Kidney tubule cell (primary cell): ENCODE measurements around the gene FGF4.

Experiments used
- DNase-seq: peaks from one replicate; pipeline ENCODE4 v3.0.0-alpha.2; 2018; ENCODE audit warnings: low spot score

FGF4 gene, protein sequence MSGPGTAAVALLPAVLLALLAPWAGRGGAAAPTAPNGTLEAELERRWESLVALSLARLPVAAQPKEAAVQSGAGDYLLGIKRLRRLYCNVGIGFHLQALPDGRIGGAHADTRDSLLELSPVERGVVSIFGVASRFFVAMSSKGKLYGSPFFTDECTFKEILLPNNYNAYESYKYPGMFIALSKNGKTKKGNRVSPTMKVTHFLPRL

DNA sequence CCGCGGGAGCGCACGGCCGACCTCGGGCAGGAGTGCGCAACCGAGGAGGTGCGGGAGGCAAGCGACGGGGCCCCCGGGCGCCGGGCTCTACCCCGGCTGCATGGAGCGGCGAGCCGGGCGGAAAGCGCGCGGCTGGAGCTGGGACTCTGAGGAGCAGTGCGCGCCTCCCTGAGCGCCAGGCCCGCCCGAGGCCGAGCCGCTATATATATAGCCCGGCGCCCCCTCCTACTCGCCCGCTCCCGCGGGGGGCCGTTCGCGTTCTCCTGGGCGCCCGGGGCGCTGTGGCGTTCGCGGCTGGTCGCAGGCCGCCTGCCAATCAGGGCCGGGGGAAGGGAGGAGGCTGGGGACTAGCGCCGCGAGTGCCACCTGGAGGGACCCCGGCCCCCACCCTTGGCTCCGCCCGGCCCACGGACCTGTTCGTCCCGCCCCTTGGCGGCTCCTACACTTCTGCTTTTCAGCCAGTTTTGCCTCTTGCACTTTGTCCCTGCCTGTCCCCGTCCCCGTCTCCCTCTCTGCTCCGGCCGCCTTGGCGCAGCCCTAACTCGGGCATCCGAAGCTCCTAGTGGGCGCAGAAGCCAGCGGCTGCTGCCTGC is at the start of gene FGF4:
FGF4 (minus strand) TSS at position 179 of the 593 bp plus-strand sequence. CDS start 257 bp downstream, outside the sequence.
- no peak for DNase-seq

DNA sequence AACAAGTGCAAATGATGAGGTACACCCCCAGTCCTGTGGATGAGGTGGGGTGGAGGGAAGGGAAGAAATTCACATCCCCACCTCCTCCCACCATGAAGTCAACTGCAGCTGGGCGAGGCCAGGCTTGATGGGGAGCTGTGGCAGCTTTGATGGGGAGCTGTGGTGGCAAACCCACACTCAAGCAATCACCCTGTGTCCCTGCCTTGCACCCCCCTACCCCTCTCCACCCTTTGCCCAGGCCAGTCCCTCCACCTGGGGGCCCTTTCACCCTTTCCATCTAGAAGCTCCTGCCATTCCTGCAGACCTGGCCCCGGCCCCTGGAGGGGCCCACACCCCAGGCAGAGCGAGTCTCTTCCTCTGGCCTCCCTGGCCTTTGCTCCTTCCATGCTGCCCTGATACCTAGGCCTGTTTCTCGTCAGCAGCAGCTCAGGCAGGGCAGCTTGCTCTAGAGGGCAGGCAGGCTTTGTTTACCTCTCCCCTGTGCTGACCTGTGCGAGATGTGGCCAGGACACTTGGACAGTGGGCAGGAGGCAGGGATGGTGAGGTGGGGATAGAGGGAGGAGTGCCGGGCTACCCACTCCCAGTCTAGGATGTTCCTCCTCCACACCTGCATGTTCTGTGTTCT is 48.6 kb upstream of the FGF4 start:
- DNase-seq: no peak

DNA sequence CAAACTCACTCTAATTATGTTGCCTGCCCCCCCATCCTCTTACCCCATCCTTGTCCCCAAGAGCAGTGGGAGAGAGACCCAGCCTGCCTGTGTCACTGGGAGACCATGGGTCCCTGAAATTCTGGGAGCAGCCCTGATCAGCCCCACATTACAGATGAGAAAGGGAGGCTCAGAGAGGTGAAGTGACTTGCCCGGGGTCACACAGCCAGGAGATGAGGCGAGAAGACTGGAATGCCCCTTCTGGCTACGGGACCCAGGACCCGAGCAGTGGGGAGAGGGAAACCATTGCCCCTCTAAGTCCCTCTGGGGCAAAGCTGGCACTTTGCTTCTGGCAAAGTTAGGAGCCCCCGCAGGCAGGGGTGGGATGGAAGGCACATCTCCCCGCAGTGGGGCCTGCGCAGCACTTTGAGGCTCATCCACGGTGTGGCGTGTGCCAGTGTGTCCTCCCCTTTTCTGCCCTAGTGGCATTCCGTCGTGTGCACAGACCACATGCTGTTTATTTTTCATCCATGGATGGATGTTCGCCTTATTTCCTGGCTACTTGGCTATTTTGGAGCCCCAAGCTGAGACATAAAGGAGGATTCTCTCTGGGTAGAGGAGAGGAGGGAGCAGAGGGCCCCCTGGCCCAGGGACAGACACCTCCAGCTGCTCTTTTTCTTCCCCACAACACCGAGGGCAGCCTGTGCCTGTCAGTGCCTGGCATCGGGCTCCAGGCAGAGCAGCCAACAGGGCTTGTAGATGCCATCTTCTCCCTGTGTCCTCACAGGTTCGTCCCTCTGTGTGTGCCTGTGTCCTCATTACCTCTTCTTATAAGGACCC is 47.7 kb upstream of the FGF4 start:
- no peak for DNase-seq

DNA sequence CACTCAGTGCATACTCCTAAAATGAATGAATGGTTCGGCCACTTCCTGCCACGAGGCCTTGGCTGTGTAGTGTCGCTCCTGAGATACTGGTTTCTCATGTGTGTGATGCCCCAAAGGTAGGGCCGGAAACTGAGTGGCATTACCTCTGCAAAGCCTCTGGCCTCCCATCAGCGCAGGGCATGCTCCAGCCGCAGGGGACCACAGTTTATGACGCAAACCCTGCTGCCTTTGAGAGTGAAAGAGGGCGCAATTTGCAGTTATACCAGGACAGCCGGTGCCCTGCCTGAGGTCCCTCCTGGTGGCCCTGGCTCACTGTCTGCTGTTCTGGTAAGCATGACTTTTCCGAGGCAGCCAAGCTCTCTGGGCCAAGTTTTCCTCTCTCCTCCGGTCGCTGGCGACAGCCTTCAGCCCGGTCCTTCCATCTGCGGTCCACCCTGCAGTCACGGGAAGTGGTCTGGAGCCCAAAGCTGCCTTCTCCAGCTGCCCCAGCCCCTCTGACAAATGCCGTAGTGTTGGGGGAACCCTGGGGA is 46.4 kb upstream of the FGF4 start:
- DNase-seq: no peak

DNA sequence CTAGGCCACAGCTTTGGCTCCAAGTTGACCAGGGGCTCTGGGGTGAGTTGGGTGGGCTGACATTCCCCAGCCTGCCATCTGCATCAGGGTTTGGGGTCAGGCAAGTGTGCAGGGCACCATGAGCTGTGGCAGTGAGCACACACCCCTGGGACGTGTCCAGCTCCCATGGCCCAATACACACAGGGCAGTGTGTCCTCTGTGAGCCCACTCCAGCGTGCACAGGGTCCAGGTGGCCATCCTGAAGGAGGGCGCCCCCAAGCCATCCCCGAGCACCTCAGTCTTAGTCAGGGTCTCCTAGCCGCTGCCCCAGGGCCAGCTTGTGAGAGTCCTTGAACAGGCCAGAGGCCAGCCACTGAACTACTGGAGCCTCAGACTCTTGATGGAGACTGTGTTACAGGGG is 45.3 kb upstream of the FGF4 start:
- no peak for DNase-seq

DNA sequence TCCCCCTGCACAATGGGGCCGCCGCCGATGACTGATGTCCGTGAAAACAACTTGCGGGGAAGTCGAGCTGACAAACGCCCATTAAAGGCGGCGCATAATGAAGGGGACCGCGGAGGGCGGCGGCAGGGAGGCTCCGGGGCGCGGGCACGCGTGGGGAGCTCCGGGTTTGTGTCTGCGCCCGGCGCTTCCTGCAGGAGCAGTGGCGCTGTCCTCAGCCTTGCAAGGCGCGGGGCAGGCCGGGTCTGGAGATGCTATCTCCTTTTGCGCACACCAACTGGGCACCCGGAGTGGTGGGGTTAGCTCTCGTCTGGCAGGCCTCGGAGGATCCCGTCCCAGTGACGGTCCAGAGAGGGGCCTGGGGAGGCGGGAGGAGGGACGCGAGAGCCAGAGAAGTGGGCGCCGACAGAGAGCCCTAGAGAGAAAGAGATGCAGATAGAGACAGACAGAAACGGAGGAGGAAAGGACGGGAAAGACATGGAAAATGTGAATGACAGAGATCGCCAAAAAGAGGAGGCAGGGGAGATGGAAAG is 44.5 kb upstream of the FGF4 start:
- no peak for DNase-seq

DNA sequence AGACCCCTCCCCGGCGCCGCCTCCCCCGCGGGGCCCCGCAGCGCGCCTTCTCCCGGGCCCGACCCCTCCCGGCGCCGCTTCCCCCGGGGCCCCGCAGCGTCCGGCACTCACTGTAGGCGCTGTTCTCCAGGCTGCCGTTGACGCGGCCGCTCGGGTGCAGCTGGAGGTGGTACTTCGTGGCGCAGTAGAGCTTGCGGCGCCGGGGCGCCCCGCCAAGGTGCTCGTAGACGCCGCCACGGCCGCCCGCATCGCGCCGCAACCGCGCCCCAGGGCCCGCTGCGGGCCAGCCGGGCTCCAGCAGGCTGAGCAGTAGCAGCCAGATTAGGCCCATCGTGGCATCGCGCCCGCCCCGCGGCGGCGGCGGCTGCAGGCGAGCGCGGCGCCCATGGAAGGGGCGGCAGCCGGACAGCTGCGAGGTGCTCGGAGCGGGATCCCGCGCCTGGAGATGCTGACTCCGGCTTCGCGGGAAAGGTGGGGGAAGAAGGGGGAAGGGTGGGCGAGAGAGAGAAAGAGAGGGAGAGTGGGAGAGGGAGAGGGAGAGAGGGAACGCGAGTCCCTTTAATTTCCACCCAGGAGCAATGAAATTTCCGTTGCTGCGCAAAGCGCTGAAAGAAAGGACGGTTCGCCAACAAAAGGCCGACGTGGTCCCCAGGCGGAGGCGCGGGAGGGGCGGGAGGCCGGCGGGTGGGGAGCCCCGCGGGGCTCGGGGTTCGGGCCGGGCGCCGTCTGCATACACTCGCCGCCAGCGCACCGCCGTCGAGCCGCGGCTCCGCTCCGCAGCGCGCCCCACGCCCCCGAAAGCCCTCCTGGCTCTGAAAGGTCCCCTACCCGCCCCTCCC is 43.7 kb upstream of the FGF4 start, which contains the start of gene FGF3:
FGF3 (minus strand) TSS at position 814 of the 839 bp plus-strand sequence; CDS start at position 331, 483 bp downstream.
- no peak for DNase-seq

DNA sequence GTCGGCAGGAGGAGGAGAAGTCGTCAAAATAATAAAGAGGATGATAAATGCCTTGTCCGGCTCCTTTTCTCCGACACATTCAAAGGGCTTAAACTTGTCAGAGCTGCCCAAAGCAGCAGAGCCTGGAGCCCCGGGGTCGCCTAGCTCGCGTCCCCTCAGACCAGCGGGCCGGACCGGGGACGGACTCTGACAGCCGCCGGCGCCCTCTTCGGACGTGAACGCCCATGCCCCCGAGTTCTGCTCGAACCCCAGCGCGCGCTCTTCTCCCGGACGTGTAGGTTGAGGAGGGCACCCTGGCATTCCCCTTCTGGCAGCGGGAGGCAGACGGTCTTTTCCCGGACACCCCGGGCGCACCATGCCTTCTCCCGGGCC is 43.1 kb upstream of the FGF4 start:
- DNase-seq: no peak

DNA sequence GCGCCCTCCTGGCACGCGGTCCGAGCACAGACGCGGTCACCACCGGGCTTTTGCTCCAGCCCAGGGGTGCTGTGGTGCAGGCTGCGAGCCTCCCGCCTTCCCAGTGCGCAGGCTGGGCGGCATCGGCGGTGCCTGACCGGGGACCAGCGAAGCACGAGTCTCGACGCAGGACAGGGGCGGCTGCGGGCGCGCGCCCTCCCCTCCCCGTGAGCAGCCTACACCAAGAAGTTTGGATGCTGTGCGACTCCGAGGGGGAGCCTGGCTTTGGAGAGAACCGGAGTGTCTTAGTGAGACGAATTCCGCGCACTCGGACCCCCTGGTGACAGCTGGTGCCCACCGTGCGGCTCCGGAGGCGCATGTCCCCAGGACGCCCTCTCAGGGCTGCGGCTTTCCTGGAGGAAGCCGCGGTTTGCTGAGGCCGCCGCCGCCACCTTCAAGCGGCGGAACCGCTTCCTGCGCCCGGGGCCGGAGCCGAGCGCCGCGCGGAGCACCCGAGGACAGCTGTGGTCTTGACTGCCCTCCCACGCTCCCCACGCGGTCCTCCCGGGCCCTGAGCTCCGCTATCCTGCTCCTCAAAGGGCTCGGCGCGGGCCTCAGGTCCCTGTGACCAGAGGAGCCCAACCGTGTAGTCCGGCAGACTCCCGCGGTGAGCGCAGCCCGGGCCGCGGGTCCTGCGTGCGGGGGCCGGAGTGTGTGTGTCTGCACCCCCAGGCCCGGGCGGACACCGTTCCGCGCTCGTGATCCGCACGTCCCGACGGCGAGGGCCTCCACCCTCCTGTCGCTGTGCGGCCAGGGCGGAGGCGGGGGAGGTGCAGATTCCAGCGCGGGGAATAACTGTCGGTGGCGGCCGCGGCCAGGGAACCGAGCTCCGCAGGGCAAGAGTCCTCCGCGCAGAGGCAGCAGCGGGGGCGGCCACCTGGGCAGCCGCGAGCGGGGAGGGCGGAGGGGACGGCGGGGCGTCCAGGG is 42.4 kb upstream of the FGF4 start:
- no peak for DNase-seq

DNA sequence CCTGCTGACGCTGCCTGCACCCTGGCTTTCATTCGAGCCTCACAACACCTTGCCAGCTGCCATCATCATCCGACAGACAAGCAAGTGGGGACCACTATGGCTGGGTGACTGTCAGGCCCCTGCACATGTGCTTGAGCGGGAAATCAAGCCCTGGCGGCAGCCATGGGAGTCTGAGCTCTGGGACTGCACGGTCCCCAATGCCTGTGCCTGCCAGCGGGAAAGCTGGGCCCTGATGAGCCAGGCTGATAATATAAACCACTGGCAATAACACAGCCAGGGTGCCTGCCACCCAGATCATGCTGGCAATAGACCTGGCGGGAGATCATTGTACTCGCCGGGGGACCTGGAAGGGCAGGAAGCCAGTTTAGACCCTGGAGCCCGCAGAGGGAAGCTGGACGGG is 41.5 kb upstream of the FGF4 start:
- DNase-seq: no peak

DNA sequence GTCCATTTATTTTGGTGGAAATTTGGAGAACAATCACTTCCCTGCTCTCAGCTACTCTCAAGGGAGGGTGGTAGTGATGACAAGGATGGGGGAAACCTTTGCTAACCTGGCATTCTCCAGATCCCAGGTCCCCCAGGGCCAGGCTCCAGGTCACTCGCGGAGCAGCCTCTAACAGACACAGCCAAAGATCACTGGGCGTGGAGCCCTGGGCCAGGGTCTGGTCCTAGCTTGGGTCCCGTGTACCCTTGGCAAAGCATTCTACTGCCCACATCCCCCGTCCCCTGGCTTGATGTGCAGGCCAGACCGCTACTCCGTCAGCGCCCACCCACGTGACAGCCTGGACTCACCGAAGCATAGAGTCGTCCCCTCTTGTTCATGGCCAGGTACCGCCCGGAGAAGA is 40.8 kb upstream of the FGF4 start:
- DNase-seq: no peak

DNA sequence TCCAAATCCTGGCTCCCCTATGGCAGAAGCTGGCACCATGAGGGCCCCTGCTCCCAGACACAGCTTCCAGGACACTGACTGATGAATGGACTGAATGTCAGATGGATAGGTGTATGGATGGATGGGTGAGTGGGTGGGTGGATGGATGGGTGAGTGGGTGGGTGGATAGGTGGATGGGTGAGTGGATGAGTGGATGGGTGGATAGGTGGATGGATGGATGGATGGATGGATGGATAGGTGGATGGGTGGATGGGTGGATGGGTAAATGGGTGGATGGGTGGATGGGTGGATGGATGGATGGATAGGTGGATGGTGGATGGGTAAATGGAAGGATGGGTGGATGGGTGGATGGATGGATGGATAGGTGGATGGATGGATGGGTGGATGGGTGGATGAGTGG is 39.8 kb upstream of the FGF4 start:
- no peak for DNase-seq

DNA sequence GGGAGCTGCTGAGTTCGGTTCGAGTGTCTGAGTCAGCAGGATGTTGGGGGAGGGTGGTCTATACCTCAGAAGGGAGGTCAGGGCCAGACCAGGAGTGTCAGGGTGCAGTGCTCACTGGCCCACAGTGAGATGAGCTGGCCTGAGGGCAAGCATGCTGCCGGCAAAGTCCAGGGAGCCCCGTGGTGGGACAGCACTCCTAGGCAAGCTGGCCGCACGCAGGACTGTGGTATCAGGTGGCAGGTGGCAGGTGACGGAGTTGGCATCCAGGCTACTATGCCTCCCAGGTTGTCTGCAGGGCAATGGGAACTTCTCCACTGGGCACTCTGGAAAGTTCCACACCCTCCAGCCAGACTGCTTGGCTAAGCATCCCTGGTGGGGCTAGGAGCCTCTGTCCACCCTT is 39.3 kb upstream of the FGF4 start:
- DNase-seq: no peak

DNA sequence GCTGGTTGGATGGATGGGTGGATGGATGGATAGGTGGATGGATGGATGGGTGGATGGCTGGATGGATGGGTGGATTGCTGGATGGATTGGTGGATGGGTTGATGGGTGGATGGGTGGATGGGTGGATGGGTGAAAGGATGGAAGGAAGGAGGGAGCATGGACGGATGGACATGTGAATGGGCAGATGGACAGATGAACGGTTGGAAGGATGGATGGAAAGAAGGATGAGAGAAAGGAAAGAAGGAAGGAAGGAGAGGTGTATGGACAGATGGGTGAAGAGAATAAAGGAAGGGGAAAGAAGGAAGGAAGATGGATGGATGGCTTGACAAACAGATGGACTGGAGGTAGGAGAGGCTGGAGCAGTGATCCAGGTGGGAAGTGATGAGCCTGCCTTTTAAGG is 38.7 kb upstream of the FGF4 start:
- no peak for DNase-seq

DNA sequence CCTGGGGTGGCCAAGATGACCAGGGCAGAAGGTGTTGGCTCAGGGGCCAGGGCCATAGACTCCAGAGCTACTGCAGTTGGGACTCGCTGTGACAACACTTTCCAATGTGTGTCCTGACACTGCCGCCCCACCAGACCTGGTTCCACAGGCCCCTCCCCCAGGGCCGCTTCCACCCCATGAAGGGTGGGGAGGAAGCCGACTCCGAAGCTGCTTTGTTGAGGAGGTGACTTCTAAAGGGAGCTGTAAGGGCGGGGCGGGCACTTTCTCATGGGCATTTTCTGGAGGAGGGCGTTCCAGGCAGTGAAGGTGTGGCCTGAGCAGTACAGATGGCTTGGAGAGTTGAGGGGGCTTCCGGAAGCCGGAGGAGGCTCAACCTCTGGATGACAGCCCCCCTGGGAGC is 37.8 kb upstream of the FGF4 start:
- no peak for DNase-seq

DNA sequence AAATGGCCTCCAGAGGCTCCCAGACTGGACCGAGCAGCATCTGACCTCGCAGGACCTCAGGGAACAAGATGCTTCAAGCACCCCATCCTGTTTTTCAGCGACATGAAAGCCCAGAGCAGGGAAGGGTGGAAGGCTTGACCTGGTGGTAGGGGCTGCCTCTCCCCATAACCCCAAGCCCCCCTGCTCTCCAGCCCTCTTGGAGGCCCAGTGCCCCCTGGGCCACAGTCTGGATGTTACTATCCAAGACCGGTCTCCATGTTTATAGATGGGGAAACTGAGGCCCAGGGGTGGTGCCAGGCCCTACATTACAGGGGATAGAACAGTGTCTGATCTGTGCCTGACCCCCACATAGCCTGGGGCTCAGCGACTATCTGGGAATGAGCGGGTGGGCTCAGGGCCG is 37.1 kb upstream of the FGF4 start:
- no peak for DNase-seq

DNA sequence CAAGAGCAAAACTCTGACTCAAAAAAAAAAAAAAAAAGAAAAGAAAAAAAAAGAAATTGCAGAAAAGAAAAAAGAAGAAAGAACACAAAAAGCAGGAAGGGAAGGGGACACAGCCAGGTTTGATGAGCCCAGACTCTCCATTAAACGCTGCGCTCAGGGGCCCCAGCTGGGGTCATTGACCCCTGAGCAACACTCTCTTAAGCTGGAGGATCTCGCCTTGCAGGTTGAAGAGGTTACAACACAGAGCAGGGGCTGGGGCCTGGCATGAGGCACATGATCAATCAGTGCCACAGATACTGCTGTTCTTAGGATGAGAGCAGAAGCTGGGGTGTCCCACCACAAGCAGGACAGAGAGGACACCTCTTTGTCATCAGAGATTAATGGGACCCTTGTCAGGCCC is 36.3 kb upstream of the FGF4 start:
- no peak for DNase-seq

DNA sequence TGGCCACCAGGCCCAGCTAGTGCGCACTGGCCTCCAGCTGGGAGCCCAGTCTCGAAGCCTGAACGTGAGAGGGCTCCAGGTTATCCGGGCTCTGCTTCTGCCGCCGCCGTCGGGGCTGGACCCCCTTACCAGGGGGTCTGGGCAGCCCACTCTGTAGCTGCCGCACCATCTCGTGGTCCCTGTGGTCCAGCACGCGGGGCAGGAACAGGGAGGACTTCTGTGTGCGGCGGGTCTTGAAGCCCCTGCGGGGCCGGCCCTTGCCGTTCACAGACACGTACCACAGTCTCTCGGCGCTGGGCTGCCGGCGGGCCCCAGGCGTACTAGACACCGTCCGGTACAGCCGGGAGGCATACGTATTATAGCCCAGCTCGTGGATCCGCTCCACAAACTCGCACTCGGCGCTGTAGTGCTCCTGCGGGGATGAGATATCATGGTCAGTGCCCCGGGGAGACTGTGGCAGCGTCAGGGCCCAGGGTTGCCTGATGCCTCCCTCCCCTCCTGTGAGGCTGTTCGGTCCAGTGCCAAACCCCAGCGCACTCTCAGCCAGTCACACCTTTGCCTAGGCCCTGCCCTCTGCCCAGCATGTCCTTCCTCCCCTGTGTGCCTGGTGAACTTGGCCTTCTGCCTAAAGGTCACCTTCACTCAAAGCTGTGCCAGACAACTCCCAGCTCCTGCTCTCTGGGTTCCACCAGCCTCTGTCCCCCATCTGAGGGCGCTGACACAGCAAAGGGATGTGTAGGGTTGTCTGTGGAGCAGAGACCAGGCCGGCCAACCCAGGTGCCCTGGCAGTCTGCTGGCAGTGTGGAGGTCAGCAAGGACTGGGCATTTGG is 35.4 kb upstream of the FGF4 start:
- no peak for DNase-seq

DNA sequence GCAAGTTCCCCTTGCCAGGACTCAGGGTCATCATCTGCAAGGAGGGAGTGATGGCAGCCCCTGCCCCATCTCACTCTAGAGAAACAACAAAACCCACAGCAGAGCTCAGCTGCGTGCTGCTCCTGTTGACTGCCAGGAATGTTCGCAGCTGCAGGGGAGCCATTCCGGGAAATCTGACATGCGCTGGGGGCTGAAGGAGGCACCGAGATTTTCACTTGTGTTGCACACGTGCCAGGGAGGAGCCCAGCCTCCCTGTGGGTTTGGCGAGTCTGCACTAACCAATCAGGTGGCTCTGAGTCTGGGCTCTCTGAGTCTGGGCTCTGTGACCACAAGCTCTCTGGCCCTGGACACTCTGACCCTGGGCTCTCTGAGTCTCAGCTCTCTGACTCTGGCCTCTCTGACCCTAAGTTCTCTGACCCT is 33.5 kb upstream of the FGF4 start:
- DNase-seq: no peak
